Lower leg skin (tissue), 3 donors: ENCODE data around the gene PPM1M.

Experiments used
- POLR2A ChIP-seq, 2 donors: fragments of 450-650 bp; IDR thresholded peaks; one replicate each; pipeline ENCODE4 v1.6.1; 2016 to 2017; ENCODE audit warnings: antibody characterized with exemption in 2 of 2, mild to moderate bottlenecking in 1 of 2, moderate library complexity in 1 of 2
- TF ChIP-seq, protein P1 (sequence below), 3 donors: fragments of 450-650 bp; IDR thresholded peaks; one replicate each; pipeline ENCODE4 v1.5.1; 2016; ENCODE audit warnings: antibody characterized with exemption in 3 of 3, mild to moderate bottlenecking in 3 of 3, moderate library complexity in 2 of 3

DNA sequence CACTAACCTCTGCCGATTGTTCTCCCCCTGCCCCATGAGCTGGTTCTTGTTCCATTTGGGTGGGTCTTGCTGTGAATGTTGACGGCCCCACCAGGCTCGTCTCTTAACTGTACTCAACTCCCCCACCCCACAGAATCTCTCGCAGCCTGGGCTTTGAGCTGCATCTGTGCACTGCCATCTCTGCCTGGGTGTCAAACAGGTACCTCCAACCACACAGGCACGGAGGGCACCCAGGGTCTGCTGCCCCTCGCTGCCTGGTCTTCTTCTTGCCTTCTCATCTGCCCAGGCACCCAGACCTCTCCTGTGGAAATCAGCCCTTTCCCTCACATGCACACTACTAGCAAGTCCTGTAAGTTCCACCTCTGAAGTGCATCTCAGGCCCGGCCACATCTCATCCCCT is 30.2 kb upstream of the PPM1M start:
- TF ChIP-seq POLR2A (IDR thresholded peaks at IDR 0.05) = no peak
- TF ChIP-seq, protein P1, sequence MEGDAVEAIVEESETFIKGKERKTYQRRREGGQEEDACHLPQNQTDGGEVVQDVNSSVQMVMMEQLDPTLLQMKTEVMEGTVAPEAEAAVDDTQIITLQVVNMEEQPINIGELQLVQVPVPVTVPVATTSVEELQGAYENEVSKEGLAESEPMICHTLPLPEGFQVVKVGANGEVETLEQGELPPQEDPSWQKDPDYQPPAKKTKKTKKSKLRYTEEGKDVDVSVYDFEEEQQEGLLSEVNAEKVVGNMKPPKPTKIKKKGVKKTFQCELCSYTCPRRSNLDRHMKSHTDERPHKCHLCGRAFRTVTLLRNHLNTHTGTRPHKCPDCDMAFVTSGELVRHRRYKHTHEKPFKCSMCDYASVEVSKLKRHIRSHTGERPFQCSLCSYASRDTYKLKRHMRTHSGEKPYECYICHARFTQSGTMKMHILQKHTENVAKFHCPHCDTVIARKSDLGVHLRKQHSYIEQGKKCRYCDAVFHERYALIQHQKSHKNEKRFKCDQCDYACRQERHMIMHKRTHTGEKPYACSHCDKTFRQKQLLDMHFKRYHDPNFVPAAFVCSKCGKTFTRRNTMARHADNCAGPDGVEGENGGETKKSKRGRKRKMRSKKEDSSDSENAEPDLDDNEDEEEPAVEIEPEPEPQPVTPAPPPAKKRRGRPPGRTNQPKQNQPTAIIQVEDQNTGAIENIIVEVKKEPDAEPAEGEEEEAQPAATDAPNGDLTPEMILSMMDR (IDR thresholded peaks at IDR 0.05) = no peak
